ENCODE results near the gene GNAS-AS1.

GRCh38 chr20:58836616-58837204, 14.0 kb downstream of the GNAS-AS1 start:
- no peak for TF ChIP-seq POLR2A (IDR thresholded peaks at IDR 0.05; ENCODE audit: low read depth, low read length)
- TF ChIP-seq POLR2AphosphoS5 (IDR thresholded peaks at IDR 0.05; ENCODE audit: low read depth, low read length): no peak
- TF ChIP-seq TAF1 (IDR thresholded peaks at IDR 0.05; ENCODE audit: low read depth, low read length): no peak
